GM18861 (cell line): ENCODE data around the gene P3H2.

Source experiments
- ATAC-seq: cut with Tn5 transposase; IDR thresholded peaks from one replicate; pipeline ENCODE4 v1.9.1; 2021; ENCODE audit not compliant: unreplicated experiment

Gene P3H2

GRCh38 chr3:190019844-190020243, 100.9 kb downstream of the P3H2 start:
- no peak for ATAC-seq

DNA sequence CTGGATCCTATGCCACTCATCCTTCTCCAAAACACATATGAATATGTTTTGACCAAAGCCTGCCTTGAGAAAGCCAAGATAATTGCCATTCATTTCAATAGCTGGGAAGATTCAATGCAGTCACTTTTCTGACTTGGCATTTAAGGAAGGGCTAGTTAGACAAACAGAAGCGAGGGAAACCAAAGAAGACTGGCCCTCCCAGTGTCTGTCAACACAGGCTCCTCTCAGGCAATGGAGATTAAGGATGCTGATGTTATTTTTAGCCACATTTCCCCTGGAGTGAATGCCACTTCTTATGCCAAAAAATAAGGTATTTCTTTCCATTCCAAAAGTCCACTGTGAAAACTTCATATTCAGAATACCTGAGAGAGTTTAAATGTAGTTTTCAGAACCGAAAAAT, 101.7 kb downstream of the P3H2 start:
- no peak for ATAC-seq

- ATAC-seq: no peak
Observed at GRCh38 chr3:190018460-190018859, 102.2 kb downstream of the P3H2 start.

DNA sequence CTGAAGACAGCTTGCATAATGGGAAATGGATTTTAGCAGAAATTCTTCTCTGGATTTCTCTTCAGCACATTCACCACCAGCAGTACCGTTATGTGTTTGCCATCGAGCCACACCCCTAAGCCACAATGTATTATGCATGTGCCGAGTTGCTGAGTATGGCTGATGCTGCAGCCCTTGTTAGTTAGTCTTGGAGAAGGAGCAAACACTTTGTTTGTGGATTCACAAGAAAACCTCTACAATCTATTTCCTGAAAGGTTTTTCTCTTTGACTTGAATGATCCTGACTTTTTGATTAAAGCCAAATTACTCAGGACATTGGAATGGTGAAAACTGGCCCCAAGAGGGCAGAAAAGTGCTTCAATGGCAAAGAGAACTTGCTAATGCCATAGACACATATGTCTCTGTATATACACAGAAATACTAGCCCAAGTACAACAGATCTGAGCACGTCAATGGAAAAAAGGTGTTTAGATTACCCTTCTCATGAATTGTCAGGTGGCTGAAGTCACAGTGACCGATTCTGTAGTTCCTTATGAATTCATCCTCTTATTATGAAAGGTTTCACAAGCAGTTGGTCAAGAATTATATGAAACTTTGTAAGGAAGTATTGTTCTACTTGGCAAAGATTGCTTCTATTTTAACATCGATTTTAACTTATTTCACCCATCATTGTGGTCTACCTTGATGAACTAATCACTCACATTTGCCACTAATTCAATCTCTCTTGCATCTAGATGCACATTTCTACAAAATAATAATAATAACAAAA, 103.0 kb downstream of the P3H2 start:
- ATAC-seq: no peak

DNA sequence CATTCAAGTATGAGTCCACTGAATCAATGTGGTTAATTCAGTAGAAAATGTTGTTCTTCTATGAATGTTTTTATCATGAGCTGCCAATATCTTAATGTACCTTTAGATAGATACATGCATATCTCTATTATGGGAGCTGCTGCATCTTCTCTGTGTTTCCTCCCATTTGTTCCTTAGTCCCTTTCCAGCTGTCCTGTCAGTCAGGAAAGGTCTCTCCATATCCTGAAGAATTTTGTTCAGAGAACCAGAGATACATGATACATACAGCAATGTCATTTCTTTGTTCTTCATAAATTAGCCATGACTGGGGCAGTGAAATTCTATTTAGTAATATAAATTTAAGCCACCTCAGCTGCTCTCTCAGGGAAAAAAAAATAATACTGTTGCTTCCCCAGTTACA, 103.7 kb downstream of the P3H2 start:
- ATAC-seq: no peak

- ATAC-seq: no peak
Observed at GRCh38 chr3:190014940-190015339, 105.8 kb downstream of the P3H2 start.

DNA sequence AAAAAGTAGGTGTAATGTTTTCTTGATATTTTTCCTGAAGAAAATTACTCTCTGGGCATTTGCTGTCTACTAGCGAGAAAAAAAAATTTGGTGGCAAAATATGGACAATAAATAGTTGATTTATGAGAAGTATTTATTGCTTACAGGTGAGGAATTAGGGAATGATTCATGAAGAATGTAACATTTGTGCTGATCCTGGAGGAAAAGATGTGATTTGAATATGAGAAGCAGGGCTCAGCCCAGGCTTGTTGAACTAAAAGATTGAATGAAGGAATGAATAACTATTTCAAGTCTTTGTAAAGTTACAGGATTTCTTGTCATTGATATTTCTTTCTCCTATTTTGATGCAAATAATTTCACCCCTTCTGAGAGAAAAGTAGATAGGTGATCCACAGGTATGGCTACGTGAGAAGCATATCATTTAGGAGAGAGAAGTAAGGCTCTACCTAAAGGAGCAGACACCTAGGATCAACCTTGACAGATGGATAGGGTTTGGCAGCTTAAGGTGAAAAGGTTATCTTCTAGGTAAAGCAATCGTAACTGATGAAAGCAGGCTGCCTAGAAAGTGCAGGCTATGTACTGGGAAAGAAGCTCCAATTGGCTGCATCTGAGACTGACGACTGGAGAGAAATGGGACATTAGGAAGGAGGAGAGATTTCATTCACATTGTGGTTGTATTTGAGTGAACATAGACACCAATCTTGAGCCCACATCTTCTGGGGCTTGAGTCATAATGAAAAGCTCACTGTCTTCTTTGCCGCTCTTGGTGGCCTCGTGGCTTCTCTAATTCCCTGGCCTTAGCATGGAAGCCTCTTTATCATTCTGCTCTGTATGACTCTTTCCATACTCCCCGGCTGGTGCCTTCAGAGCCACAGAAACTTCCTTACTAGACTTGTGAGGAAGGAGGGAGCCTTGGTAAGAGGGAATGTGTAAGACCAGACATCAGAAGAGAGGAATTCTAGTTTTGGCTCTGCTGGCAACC, 106.5 kb downstream of the P3H2 start:
- ATAC-seq: no peak

DNA sequence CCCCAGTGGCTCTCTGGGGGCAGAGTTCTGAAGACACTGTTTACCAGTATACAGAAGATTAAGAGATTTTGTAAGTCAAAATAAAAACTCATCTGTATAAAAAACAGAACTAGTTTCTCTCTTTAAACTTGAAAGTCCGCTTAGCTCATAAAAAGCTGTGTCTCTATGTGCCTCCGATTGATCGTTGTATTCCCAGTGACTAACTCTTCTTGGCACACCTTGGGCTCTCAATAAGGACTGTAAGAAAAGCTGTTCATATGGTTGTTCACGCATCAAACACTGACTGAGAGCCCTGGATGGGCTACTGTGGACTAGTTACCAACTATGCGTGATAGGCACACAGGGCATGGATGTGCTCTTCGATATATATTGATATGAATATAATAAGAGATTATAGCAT, 107.9 kb downstream of the P3H2 start:
- ATAC-seq: no peak

DNA sequence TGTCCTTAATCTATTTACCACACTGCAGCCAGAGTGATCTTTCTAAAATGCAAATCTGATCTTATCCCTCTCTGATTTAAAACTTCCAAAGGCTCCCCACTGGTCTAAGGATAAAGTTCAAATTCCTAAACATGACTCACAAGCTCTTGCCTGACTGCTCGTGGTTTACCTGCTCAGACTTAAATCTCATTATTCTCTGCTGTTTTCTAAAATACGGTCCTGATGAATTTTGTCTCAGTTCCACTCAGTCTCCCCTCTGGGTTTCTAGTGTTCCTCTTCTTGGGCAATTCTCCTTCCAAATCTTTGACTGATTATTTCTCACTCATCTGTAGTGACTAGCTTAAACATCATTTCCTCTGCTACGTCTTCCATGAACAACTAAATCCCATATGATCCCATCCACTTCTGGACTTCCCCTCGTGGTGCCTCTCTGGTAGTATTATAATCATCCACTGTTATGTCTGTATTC, 108.3 kb downstream of the P3H2 start:
- no peak for ATAC-seq

GRCh38 chr3:190010486-190010885, 110.2 kb downstream of the P3H2 start:
- no peak for ATAC-seq

DNA sequence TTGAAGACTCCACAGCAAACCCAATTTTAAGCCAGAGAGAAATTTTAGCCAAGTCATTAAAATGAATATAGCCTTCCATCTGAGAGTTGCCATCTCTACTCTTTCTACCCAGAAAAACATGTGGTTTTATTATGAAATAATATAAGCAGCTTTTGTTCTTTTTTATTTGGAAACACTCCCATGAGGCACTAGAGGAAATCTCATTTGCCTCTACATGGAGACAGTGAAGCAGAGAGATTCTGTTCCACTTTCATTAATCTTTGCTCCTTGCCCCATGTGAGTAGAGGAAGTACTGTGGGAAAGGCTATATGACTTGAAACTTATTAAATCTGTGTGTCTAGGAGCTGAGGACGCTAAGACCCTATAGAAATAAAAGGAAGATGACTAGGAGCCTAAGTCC, 111.1 kb downstream of the P3H2 start:
- no peak for ATAC-seq

DNA sequence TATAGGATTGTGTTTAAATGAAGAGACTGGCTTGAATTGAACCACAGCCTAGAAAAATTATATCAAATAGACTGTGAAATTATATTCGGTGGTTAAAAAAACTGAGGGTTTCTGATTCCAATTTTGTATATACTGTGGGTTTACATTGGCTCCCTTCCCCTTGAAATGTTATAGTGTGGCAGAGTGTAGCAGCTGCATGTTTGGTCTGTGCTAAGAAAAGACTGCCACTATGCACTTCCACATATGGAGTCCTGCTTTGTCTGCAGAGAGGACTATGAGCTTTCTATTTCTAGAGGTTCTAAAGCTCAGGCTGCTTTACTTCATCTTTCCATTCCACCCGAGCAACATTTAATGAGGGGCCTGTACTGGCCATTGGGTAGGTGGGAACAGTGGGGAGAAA, 112.3 kb downstream of the P3H2 start:
- no peak for ATAC-seq

DNA sequence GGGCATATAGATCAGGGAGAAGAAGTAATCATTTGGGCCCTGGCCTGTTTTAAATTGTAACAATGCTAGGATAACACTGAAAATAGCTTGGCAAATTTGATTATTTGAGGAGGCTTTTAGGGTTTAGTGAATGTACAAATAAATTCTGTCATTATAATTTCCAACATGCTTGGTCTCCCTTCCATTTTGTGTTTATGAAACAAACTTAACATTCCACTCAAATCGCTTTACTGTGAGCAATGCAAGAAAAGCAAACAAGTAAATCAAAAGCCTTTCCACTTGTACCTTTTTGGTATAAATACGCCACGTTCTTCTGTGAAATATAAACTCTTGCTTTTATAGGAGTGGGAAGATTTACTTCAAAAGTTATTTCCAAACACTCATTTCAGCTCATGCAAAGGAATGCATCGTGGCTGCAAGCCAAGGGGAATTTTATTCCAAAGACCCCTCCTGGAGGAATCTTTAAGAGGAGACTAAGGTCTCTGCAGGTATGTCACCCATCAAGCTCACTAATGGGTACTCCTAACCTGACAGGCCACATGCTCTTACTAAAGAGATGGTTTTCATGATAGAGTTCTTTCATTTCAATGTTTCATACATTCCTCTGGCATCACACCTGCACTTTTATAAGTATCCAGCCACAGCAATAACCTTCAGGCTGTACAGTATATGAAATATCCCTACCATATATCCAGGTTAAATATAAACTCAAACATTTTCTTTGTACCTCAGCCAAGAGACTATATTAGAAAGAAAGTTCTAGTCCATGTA, 115.2 kb downstream of the P3H2 start:
- ATAC-seq: no peak

- ATAC-seq: no peak
Observed at GRCh38 chr3:190004656-190005055, 116.0 kb downstream of the P3H2 start.

- ATAC-seq: no peak
Observed at GRCh38 chr3:190003681-190004123, 117.0 kb downstream of the P3H2 start.

DNA sequence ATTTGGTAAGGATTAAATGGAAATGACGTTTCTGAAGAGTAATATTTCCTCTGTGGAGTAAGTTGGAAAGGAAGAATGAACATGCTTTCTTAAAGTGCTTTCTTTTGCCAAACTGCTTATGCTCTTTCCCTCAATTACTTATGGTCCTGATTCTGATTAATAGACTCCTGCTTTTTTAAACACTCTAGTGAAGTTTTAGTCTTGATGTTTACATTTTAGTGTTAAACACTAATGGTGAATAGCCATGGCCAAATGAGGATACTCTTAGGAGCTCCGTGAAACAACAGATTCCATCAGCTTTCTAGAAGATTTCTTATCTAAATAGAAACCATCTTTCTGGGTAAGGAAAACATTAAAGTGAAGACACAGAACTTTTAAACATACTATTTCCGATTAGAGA, 117.6 kb downstream of the P3H2 start:
- ATAC-seq: no peak

GRCh38 chr3:190001426-190001825, 119.3 kb downstream of the P3H2 start:
- no peak for ATAC-seq

DNA sequence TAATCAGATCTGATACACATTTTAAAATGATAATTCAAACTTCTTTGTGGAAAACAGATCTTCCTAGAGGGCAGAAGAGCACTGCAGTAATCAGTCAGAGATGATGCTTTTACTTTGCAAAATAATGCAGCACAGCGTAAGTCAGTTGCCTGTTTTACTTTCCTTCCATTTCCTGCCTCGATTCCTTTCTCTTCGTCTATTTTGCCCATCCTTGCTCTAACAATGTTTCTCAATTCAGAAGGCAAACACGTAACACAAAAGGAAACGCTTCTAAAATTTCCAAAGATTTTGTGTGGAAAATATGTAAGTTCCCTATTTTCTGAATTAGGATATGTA, 119.9 kb downstream of the P3H2 start:
- no peak for ATAC-seq

DNA sequence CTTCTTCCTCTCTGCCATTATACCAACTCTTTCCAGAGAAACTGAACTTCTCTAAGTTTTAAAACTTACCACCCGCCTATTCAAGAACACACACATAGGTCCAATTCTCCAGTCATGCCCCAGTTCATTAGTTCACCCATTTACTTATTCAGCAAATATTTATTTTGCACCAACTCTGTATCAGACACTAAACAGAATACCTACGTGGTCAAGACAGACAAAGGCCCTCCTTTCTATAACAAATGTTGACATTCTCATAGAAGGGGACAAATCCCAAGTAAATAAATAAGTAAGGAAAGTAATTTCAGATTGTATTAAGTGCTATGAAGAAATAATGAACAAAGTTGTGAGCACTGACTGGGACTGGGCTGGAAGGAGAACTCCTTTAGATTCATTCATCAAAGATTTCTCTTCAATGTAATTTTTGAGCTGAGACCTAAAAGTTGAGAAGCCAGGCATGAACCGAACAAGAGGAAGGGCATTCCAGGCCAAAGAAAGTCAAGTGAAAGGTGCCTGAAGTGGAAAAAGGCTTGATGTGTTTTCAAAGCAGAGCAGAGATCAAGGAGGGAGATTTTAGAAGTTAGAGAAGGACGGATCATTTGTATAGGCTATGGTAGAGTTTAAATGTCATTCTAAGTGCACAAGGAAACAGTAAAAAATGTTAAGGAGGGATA, 120.4 kb downstream of the P3H2 start:
- no peak for ATAC-seq

- ATAC-seq: no peak
Observed at GRCh38 chr3:189999718-190000117, 121.0 kb downstream of the P3H2 start.

DNA sequence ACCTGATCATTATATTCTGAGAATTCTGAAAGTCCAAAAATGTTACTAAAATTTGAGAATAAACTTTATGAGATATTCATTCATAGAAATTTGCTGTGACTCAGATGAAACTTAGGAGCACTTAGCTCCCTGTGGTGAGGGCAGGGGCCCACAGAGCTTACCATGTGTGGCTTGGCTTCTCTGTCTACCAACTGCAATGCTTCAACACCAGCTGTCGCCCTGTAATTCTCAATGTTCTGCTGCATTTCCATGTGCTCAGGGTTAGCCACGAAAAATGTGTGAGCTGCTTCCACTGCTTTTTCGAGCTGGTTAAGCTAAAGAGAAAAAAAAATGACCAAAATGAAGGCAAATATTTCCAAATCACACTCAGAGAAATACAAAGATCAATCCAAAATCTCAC, 125.6 kb downstream of the P3H2 start:
- no peak for ATAC-seq
